Liver (tissue), 9 donors: ENCODE results near the gene STIM2. TPM values are rescaled to one million over a fixed set of nuclear protein-coding genes. Genes with fewer than 3 reads are reported as not detected.

Experiments used
- DNase-seq: peaks from one replicate; pipeline ENCODE4 v3.0.0-alpha.2; 2017; ENCODE audit warnings: low spot score
- H3K27ac ChIP-seq, 2 donors: one replicate each; pipeline ENCODE4 v1.7.0; 2013; ENCODE audit warnings: inconsistent platforms in 2 of 2, low read length in 2 of 2, control low read depth in 1 of 2, low read depth in 1 of 2, mild to moderate bottlenecking in 1 of 2
- H3K27me3 ChIP-seq, 4 donors: one replicate each; pipeline versions ENCODE4 v1.6.1 to v1.7.0; 2013; ENCODE audit warnings: low read length in 3 of 4, inconsistent platforms in 1 of 4, mild to moderate bottlenecking in 1 of 4, moderate library complexity in 1 of 4; ENCODE audit not compliant: control insufficient read depth in 4 of 4, insufficient read depth in 4 of 4
- H3K36me3 ChIP-seq, 4 donors: one replicate each; pipeline versions ENCODE4 v1.6.1 to v1.7.0; 2013; ENCODE audit warnings: low read length in 3 of 4, mild to moderate bottlenecking in 3 of 4, low read depth in 1 of 4, moderate library complexity in 1 of 4; ENCODE audit not compliant: control insufficient read depth in 4 of 4, insufficient read depth in 3 of 4
- H3K4me1 ChIP-seq, 4 donors: one replicate each; pipeline versions ENCODE4 v1.6.1 to v1.7.0; 2013; ENCODE audit warnings: low read length in 3 of 4, mild to moderate bottlenecking in 3 of 4, moderate library complexity in 1 of 4; ENCODE audit not compliant: control insufficient read depth in 4 of 4, insufficient read depth in 4 of 4
- H3K4me3 ChIP-seq, 3 donors: one replicate each; pipeline versions ENCODE4 v1.6.1 to v1.7.0; 2013; ENCODE audit warnings: low read length in 3 of 3, control low read depth in 1 of 3, low read depth in 1 of 3, mild to moderate bottlenecking in 1 of 3
- H3K9ac ChIP-seq, 2 donors: one replicate each; pipeline ENCODE4 v1.7.0; 2013; ENCODE audit warnings: low read length in 2 of 2, mild to moderate bottlenecking in 2 of 2, moderate library complexity in 2 of 2, control low read depth in 1 of 2, low read depth in 1 of 2
- H3K9me3 ChIP-seq, 4 donors: one replicate each; pipeline versions ENCODE4 v1.6.1 to v1.7.0; 2013; ENCODE audit warnings: low read length in 3 of 4; ENCODE audit not compliant: control insufficient read depth in 4 of 4
- FOXA1 ChIP-seq: IDR thresholded peaks from 2 replicates; pipeline ENCODE4 v1.6.1; 2016; ENCODE audit warnings: antibody characterized with exemption
- JUND ChIP-seq, 2 donors: IDR thresholded peaks; 2 replicates each; pipeline ENCODE4 v1.6.1; 2016; ENCODE audit warnings: antibody characterized with exemption in 2 of 2
- RXRA ChIP-seq, 2 donors: IDR thresholded peaks; 2 replicates each; pipeline ENCODE4 v1.6.1; 2017 to 2018; ENCODE audit warnings: antibody characterized with exemption in 2 of 2, mild to moderate bottlenecking in 1 of 2
- YY1 ChIP-seq: IDR thresholded peaks from 2 replicates; pipeline ENCODE4 v1.6.1; 2016; ENCODE audit warnings: antibody characterized with exemption, mild to moderate bottlenecking
- ZBTB33 ChIP-seq: IDR thresholded peaks from 2 replicates; pipeline ENCODE4 v1.6.1; 2016; ENCODE audit warnings: antibody characterized with exemption
- WGBS: extraction: QIAGEN DNeasy Blood & Tissue Kit; methylation state at CpG from one replicate; pipeline ENCODE4 v1.1.7; 2013; 5-methylcytosine and 5-hydroxymethylcytosine counted together
- polyA plus RNA-seq, 2 donors: library from polyadenylated mRNA; stranded (reverse) in 1 of 2; unstranded in 1 of 2; fragments of 200-250 nt in 1 of 2; fragments of >200 nt in 1 of 2; fragmentation: Nextera tagmentation in 1 of 2; extraction: Ambion mirVana in 1 of 2; gene quantifications; one replicate each; pipeline versions ENCODE4 v1.2.1 to v1.2.3, GENCODE V29; 2013 to 2015
- total RNA-seq, 2 donors: library from RNA; depleted of rRNA; stranded (reverse); fragments of >200 nt; gene quantifications; one replicate each; pipeline ENCODE4 v1.2.3, GENCODE V29; 2014
- TF ChIP-seq, protein P1 (sequence below): IDR thresholded peaks from 2 replicates; pipeline ENCODE4 v1.6.1; 2016; ENCODE audit warnings: antibody characterized with exemption
- TF ChIP-seq, protein P2 (sequence below): IDR thresholded peaks from 2 replicates; pipeline ENCODE4 v1.6.1; 2016; ENCODE audit warnings: antibody characterized with exemption, mild to moderate bottlenecking
- donor health status: healthy.
- donor health status: healthy.
- donor health status: healthy.
- donor health status: healthy.
- donor health status: healthy.

Gene STIM2
- total and polyA plus RNA-seq, 4 donors: 5.4 to 11.1 (median 6.9) TPM

DNA sequence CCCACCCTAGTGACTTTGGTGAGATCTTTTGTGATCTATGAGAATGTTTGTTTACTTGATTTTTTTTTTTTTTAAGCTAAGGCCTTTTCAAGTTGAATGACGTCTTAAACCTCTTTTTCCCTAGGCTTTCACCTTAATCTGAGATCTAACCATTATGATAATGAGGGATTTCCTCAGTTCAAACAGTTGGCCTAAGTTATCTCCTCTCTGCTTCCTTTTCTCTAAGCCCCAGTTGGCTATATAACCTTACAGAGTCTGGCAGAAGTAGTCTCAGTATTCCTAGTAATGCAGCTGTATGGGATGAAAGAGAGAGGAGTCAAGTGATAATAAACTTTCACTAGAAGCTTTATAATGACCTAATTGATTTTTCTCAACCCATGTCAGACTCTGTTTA lies 99.0 kb downstream of the STIM2 start:
- Histone ChIP-seq H3K27ac (no peak overlapping the region), H3K36me3 (no peaks in the 10 kb centered on the region), H3K4me3 (no peak overlapping the region), H3K4me1 (no peaks in the 10 kb centered on the region), H3K27me3 (no peaks in the 10 kb centered on the region), H3K9ac (no peak overlapping the region), H3K9me3 (no peaks in the 10 kb centered on the region)
- TF ChIP-seq, protein P1, sequence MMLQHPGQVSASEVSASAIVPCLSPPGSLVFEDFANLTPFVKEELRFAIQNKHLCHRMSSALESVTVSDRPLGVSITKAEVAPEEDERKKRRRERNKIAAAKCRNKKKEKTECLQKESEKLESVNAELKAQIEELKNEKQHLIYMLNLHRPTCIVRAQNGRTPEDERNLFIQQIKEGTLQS: no peak
- no peak for TF ChIP-seq ZBTB33
- DNase-seq: no peak
- 79% methylated on average over 1 of the region's 1 CpG for WGBS

DNA sequence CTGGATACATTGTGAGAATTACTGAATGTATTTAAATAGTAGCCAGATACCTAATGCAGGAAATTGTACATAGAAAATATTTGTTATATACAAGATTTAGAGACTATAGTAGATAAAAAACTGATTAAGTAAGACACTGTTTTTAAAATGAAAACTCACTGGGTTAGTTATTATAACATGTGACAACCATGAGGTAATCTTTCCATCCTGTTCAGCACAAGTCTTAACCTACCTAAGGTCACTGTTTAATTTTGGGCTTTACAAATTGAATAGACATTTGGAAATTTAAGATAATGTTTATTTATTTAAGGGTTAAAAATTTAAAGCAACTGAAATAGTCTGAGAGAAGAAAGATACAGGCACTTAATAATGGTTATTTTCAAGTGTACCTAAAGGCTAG lies 102.1 kb downstream of the STIM2 start:
- TF ChIP-seq JUND (IDR thresholded peaks at IDR 0.05): no peak
- TF ChIP-seq RXRA (IDR thresholded peaks at IDR 0.05): no peak

GRCh38 chr4:26964512-26964911 lies 103.9 kb downstream of the STIM2 start:
- Histone ChIP-seq H3K27ac (no peak overlapping the region), H3K27me3 (no peaks in the 10 kb centered on the region), H3K9ac (no peak overlapping the region), H3K36me3 (no peaks in the 10 kb centered on the region), H3K4me1 (peaks cover 0 to 9% (median 0%) of the 10 kb centered on the region in 4 donors), H3K9me3 (no peaks in the 10 kb centered on the region), H3K4me3 (no peak overlapping the region)
- TF ChIP-seq ZBTB33 (no peak), YY1 (no peak), FOXA1 (no peak)
- TF ChIP-seq, protein P2, sequence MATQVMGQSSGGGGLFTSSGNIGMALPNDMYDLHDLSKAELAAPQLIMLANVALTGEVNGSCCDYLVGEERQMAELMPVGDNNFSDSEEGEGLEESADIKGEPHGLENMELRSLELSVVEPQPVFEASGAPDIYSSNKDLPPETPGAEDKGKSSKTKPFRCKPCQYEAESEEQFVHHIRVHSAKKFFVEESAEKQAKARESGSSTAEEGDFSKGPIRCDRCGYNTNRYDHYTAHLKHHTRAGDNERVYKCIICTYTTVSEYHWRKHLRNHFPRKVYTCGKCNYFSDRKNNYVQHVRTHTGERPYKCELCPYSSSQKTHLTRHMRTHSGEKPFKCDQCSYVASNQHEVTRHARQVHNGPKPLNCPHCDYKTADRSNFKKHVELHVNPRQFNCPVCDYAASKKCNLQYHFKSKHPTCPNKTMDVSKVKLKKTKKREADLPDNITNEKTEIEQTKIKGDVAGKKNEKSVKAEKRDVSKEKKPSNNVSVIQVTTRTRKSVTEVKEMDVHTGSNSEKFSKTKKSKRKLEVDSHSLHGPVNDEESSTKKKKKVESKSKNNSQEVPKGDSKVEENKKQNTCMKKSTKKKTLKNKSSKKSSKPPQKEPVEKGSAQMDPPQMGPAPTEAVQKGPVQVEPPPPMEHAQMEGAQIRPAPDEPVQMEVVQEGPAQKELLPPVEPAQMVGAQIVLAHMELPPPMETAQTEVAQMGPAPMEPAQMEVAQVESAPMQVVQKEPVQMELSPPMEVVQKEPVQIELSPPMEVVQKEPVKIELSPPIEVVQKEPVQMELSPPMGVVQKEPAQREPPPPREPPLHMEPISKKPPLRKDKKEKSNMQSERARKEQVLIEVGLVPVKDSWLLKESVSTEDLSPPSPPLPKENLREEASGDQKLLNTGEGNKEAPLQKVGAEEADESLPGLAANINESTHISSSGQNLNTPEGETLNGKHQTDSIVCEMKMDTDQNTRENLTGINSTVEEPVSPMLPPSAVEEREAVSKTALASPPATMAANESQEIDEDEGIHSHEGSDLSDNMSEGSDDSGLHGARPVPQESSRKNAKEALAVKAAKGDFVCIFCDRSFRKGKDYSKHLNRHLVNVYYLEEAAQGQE: no peak
- 87% methylated on average over 1 of the region's 1 CpG for WGBS
- no peak for DNase-seq

More for the DNA sequence above, 102.1 kb downstream of the STIM2 start:
- Histone ChIP-seq H3K4me3 (no peak overlapping the region), H3K9me3 (no peaks in the 10 kb centered on the region), H3K27ac (no peak overlapping the region), H3K36me3 (no peaks in the 10 kb centered on the region), H3K4me1 (peaks cover 0 to 9% (median 0%) of the 10 kb centered on the region in 4 donors), H3K27me3 (no peaks in the 10 kb centered on the region), H3K9ac (no peak overlapping the region)
- DNase-seq: no peak
